ENCODE data around the gene RINL. TPM values are rescaled to one million over a fixed set of nuclear protein-coding genes. Genes with fewer than 3 reads are reported as not detected.
A peak's percentile ranks its signal among the peaks of the same experiment; 100 is the strongest.

RINL gene
- total RNA-seq, 1 donor from 2014 or later, result 65.0 TPM

GRCh38 chr19:38853214-38853613 lies 24.9 kb downstream of the RINL start:
- Mint-ChIP-seq H3K4me1 (peaks cover 59% of the 10 kb centered on the region), H3K9me3 (no peaks in the 10 kb centered on the region), H3K27ac (peak overlapping the region; percentile 99), H3K4me3 (peak overlapping the region; percentile 94), H3K27me3 (no peaks in the 10 kb centered on the region), H3K36me3 (ENCODE audit: low read depth) (peaks cover 17% of the 10 kb centered on the region)
- no peak for TF ChIP-seq CTCF (IDR thresholded peaks at IDR 0.05)
- ATAC-seq (ENCODE audit: low read depth) (no peak), DNase-seq (no peak)
- intact Hi-C loops (cut with micrococcal nuclease), result loop anchor here (5.0 kb wide), 2 partner anchors 554 to 979 kb away; partner anchors contain the start of genes DYRK1B and ZFP36
- POLR2A ChIA-PET, result interaction anchor here (0.6 to 9.5 kb wide), 8 partner anchors 11 to 1577 kb away, joined by 3 to 463 read pairs (median 15); partner anchors contain the start of genes ECH1, NFKBIB, RINL and SIRT2
- CTCF ChIA-PET, result interaction anchor here (1.1 to 4.5 kb wide), 5 partner anchors 11 to 60 kb away, joined by 3 to 31 read pairs (median 10); partner anchors contain the start of gene NFKBIB

- no peak for TF ChIP-seq CTCF (IDR thresholded peaks at IDR 0.05)
- ChIA-PET POLR2A (interaction anchor here (0.6 to 9.5 kb wide), 13 partner anchors 10 to 1578 kb away, joined by 3 to 463 read pairs (median 9); partner anchors contain the start of genes ECH1, EIF3K, MAP4K1 and NFKBIB), CTCF (interaction anchor here (1.1 to 4.5 kb wide), 5 partner anchors 11 to 60 kb away, joined by 3 to 31 read pairs (median 10); partner anchors contain the start of gene NFKBIB)
- Mint-ChIP-seq H3K27ac (peak overlapping the region; percentile 99), H3K4me1 (peaks cover 59% of the 10 kb centered on the region), H3K27me3 (no peaks in the 10 kb centered on the region), H3K36me3 (ENCODE audit: low read depth) (peaks cover 25% of the 10 kb centered on the region), H3K9me3 (no peaks in the 10 kb centered on the region), H3K4me3 (peak overlapping the region; percentile 94)
- intact Hi-C loops (cut with micrococcal nuclease), result loop anchor here (5.0 kb wide), 2 partner anchors 555 to 980 kb away; partner anchors contain the start of genes DYRK1B and ZFP36
- ATAC-seq (ENCODE audit: low read depth), result no peak
- DNase-seq, result peak; percentile 45
Observed at GRCh38 chr19:38852231-38853044, 25.6 kb downstream of the RINL start.

- peak; percentile 90 for DNase-seq
- Mint-ChIP-seq H3K27me3 (no peaks in the 10 kb centered on the region), H3K27ac (peak overlapping the region; percentile 98), H3K4me1 (peaks cover 59% of the 10 kb centered on the region), H3K9me3 (no peaks in the 10 kb centered on the region), H3K4me3 (peak overlapping the region; percentile 93), H3K36me3 (ENCODE audit: low read depth) (peaks cover 31% of the 10 kb centered on the region)
- POLR2A ChIA-PET, result interaction anchor here (0.7 to 9.5 kb wide), 15 partner anchors 9 to 233 kb away, joined by 3 to 463 read pairs (median 9); partner anchors contain the start of genes ECH1, EIF3K, MAP4K1 and MRPS12
- CTCF ChIA-PET, result interaction anchor here (1.4 to 4.5 kb wide), 5 partner anchors 8 to 36 kb away, joined by 3 to 31 read pairs (median 10); no protein-coding TSS in a partner anchor
- intact Hi-C loops (cut with micrococcal nuclease), result loop anchor here (2.0 to 5.0 kb wide), 3 partner anchors 535 to 981 kb away; partner anchors contain the start of genes DYRK1B and ZFP36
- no peak for TF ChIP-seq CTCF (IDR thresholded peaks at IDR 0.05)
- ATAC-seq (ENCODE audit: low read depth), result peak; percentile 16
Observed at GRCh38 chr19:38851622-38852230, 26.3 kb downstream of the RINL start.

GRCh38 chr19:38850976-38851621 lies 27.0 kb downstream of the RINL start:
- no peak for TF ChIP-seq CTCF (IDR thresholded peaks at IDR 0.05)
- Mint-ChIP-seq H3K36me3 (ENCODE audit: low read depth) (peaks cover 37% of the 10 kb centered on the region), H3K9me3 (no peaks in the 10 kb centered on the region), H3K4me1 (peaks cover 55% of the 10 kb centered on the region), H3K27me3 (no peaks in the 10 kb centered on the region), H3K27ac (peak overlapping the region; percentile 98), H3K4me3 (peak overlapping the region; percentile 93)
- intact Hi-C loops (cut with micrococcal nuclease), result loop anchor here (1.0 to 5.0 kb wide), 9 partner anchors 13 to 981 kb away; partner anchors contain the start of genes ACTN4, DYRK1B, ECH1 and NFKBIB
- CTCF ChIA-PET, result interaction anchor here (1.4 to 4.5 kb wide), 4 partner anchors 8 to 36 kb away, joined by 3 to 31 read pairs (median 9); no protein-coding TSS in a partner anchor
- DNase-seq, result peak; percentile 57
- POLR2A ChIA-PET, result interaction anchor here (0.7 to 9.5 kb wide), 15 partner anchors 9 to 232 kb away, joined by 3 to 463 read pairs (median 9); partner anchors contain the start of genes ECH1, EIF3K, MAP4K1 and MRPS12
- ATAC-seq (ENCODE audit: low read depth), result no peak

Data from activated B cell treated with CpG ODN at 0.5 μM for 24 hours (primary cell).